ENCODE results near the gene SH3BP4.

- no peak for TF ChIP-seq POLR2A (IDR thresholded peaks at IDR 0.05)
- TF ChIP-seq CTCF (IDR thresholded peaks at IDR 0.05): no peak
Observed at GRCh38 chr2:235073868-235074413, 122.1 kb downstream of the SH3BP4 start.

All from esophagus squamous epithelium (tissue), 4 donors.